T-helper 2 cell treated with Interferon-gamma antibody and Interleukin-4, amounts not matched to agents 100 ng/mL and 5 ng/mL, for 36 hours (primary cell): ENCODE data around the gene RNF166. TPM values are rescaled to one million over a fixed set of nuclear protein-coding genes. Genes with fewer than 3 reads are reported as not detected.

ENCODE experiments used
- intact Hi-C: fragments of 100-400 bp; cut with micrococcal nuclease; formaldehyde crosslinking; loops from one replicate; pipeline ENCODE4 v1.15.1; 2023
- total RNA-seq: library from RNA; stranded (reverse); gene quantifications from 2 replicates; pipeline ENCODE4 v1.2.3, GENCODE V29; 2022

Gene RNF166
- total RNA-seq, 1 donor from 2014 or later: 120 TPM

DNA sequence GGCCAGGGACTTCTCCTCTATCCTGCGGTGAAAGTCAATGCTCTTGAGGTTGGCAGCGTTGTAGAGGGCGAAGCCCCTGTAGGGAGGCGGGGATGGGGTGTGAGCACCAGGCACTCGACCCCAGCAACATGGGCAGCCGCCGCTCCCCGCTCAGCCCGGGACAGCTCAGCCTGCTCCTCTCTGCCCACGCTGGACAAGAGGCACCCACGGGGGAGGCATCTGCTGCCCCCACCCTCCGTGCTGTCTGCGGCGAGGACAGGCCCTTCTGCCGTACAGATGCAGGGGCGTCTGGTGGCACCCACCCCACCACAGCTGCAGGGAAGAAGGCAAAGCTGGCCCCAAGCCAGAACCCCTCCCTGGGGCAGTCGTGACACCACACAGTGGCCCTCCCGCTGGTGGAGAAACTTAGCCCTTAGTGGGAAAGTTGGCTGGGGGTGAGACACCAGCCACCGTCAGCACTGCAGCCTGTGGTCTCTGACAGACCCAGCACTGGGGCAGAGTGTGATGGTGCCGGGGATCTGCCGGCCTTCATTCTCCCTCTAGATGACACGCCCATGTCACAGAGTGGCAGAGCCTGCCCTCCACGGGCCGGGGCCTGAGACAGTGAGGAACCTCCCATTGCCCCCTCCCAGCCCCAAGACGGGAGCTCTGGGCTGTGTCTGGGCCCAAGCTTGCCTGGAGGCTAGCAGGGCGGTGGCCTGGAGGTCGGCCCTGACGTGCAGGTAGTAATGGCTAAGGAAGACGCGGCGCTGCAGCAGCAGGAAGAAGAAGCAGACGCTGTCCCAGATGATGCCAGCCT, 19.6 kb upstream of the RNF166 start:
- intact Hi-C loops: no loop called here

DNA sequence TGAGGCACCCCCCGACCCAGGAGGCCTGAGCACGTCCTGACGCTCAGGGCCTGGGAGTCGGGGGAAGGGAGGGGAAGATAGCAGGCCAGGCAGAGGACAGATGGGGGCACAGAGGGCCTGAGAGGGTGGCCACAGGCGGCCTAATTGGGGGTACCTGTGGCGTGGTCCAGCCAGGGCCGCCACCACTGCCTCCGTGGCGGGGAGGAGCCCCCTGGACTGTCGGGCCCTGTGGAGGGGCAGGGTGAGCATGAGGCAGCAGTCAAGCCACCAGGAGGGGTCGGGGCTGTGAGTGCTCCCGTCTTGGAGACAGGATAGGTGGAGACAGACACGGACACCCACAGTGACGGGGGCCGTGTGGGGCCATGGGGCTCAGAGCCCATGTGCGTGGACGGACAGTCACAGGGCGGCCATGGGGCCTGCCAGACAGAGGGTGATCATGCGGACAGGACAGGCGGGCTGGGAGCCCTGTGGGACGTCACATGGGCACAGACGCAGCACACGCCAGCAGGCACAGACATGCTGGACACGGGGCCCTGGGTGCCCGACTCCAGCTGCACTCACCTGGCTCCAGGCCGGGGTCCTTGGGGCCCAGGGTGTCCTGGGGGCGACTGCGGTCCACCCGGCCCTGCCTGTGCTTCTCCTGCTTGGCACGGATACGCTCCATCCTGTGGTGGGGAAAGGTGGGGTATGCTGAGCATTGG, 18.8 kb upstream of the RNF166 start:
- intact Hi-C loops: no loop called here

DNA sequence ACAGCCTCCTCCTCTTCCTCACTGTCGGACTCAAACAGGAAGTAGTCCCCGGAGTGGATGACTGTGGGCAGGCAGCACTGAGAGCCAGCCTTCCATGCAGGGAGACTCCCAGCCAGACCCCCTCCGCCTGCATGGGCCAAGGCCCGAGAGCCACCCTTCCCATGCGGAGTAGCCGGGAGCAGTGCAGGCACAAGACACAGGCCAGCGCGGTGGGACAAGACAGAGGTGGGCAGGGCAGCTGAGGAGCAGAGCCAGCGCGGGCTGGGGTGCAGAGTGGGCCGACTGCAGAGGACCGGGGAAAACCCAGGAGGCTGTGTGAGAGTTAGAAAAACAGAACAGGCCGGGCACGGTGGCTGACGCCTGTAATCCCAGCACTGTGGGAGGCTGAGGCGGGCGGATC, 17.7 kb upstream of the RNF166 start:
- intact Hi-C loops: no loop called here

DNA sequence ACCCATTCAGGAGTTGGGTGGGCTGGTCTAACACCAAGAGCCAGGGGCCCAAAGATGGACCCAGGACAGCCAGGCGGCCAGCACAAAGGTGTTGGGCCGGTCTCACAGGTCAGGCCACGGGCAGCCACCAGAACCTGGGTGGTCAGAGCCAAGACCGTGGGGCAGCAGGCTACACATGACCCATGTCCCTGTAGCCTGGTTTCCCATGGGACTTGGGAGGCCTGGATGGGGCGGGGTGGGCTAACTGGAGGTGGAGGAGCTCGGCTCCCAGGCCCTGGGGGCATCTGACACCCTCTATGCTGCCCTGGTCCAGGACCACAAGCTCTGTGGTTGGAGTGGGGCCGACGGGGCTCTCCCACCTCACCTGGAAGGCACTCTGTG, 17.3 kb upstream of the RNF166 start:
- intact Hi-C loops: no loop called here

DNA sequence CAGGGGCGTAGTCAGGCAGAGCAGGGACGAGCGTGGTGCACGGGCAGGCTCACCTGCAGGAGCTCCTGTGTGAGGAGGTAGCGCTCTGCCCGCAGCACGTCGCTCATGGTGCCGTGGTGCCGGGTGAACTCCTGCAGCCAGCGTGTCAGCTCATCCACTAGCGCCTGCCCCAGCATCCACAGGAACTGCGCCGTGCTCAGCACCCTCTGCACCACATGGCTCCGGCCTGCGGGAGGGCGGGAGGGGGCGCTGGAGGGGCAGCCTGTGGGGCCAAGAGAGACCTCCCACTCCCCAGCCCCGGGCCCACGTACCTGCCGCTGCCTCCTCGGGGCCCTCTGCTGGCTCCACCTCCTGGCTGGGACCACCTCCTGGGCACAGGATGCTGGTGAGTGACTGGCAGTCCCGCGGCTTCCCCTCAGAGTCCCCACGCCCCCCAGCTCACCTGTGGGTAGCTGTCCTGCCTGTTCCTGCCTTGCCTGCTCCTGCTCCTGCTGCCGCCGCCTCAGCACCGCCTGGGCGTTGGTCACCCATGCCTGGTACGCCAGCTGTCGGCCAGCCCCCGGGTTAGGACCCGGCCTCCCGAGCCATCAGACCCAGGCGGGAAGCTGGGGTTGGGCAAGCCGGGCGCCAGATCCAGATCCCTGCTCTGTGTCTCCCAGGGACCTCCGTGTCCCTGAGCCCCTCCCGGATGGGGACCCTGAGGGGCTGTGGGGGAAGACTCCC, 16.7 kb upstream of the RNF166 start:
- intact Hi-C loops: no loop called here

DNA sequence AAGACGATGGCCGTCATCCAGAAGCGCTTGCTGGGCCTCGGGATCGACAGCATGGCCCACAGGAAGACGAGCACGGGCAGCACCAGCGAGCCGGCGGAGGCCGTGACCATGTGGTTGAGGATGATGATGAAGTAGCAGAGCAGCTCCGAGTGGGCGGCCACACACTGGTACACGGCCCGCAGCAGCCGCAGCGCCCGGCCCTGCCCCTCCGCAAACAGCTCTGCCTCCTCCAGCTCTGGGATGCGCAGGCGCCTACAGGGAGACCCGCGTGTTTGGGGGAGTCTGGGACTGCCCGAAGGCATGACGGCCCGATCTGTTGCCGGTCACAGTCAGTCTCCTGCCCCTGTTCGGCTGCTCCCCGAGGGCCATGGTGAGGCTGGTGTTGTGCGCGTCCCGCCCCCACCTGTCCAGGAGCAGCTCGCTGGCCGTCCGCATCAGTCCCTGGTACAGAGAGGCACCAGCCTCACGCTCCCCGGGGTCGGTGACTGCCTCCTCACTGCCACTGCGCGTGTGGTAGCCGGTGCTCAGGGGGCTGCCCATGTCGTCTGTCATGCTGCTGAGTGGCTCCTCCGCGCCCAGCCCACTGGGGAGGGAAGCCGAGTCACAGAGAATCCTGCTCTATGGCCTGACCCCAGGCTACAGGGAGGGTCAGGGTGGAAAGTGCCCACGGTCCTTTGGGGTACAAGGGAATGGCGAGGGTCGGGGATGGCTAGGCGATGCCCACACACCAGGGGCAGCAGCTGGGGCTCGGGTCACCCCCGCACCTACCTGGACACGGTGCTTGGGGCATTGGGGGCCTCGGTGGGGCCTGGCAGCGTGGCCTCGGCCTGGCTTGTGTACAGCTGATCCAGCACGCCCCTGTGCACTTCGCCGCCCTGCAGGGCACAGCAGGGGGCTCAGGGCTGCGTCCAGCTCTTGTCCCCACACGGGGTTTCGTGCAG, 15.9 kb upstream of the RNF166 start:
- intact Hi-C loops: no loop called here

DNA sequence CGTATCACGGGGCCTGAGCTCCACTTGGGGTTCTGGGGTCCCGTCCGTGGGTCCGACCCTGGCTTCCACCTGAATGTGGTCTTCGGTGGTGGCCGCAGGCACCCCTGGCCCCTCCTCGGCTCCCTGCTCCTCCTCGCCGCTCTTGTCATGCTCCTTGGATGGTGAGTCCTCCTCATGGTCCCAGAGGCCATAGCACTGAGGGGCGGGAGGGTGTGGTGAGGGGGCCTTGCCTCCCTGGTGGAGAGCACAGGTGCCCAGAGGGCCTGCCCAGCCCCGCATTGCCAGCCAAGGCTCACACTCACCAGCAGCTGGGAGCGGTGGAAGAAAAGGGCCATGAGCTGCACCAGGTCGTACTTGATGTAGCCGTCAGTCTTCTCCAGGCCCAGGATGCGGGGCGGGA, 15.0 kb upstream of the RNF166 start:
- intact Hi-C loops: no loop called here

DNA sequence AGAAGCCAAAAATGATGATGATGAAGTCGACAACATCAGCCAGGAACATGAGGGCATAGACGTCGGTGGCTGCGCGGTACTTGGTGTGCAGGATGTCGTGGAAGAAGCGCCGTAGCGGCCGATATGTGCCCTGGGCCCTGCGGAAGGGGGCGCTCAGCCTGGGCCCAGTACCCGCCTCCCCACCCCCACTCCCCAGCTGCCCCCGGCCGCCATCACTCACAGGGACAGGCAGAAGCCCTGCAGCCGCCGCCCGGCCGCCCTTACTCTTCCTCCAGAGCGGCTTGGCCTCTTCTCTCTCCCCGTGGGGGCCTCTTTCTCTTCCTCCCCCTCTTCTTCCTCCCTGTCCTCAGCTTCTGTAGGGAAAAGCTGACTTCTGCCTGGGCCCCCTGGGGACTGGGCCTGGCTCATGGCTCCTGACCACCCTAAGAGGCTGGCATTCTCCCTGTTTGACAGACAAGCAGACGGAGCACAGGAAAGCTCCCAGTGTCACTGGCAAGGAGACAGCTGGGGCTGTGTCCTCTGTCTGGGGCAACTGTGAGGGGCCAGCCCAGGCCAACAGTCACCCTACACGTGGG, 14.3 kb upstream of the RNF166 start:
- intact Hi-C loops: no loop called here

DNA sequence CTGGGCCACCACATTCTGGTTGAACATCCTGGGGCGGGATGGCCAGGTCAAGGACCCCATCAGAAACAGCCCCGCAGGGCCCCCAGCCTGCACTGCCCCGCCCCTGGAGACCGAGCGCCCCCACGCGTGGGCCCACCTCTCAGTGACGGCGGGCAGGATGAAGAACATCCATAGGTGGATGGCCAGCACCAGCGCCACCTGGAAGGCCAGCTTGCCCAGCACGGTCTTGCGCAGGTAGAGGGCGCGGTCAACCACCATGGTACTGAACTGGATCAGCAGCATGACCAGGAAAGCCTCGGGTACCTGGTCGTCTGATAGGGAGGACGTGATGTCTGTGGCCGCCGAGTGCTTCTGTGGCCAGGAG, 13.7 kb upstream of the RNF166 start:
- intact Hi-C loops: no loop called here

DNA sequence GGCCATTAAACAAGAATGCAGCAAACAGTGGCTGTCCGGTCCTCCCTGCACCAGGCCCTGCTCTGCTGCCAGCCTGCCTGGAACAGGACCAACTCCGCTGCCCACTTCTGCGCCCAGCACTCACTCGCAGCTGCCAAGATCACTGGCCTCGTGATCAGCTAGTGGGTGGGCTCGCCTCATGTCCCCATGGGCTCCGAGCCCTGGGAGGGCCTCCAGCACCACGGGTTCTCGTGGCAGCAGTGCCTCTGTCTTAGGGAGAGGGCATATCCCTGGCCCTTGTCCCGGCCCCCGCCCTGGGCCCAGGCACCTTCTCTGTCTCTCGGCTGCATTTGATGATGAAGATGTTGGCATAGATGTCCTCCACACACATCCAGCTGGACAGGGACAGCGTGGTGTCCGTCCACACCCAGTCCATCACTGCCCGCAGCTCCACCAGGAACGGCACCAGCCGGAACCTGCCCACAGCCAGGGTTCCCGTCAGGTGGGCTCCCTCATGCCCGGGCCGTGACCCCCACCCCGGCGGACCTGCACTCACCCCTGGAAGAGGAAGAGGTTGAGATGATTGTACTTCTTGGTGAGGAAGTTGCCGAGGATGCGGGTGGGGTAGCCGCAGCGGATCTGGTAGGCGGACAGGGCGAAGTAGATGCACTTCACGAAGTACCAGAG, 13.2 kb upstream of the RNF166 start:
- intact Hi-C loops: no loop called here

DNA sequence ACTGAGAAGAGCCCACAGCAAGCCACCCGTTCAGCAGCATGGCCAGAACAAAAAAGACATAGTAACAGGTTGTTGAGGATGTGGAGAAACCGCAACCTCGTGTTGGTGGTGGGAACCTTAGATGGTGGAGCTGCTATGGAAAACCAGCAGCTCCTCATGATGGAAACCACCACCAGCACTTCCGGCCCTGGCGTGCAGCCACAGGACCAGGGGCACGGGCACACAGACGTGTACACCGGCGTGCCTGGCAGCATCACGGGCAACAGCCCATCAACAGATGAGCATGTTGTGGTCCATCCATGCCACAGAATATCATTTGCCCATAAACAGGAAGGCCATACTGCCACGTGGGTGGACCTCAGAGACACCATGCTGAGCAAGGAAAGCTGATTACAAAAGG, 12.0 kb upstream of the RNF166 start:
- intact Hi-C loops: no loop called here

DNA sequence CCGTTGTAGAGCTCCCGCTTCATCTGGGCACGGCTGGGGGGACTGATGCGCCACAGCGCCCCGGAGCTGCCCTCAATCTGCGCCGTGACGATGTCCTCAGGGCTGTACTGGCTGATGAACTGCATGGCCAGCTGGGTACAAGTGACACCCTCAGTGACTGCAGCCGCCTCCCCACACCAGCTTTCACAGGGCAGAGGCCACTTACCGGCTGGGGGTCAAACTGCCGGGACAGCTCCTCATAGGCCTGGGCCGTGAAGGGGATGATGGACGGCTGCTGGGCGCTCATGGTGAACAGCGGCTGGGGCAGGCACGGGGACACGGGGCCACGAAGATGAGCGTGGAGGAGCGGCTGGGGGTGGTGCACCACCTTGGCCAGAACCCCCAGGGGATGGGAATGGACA, 10.4 kb upstream of the RNF166 start:
- intact Hi-C loops: no loop called here

DNA sequence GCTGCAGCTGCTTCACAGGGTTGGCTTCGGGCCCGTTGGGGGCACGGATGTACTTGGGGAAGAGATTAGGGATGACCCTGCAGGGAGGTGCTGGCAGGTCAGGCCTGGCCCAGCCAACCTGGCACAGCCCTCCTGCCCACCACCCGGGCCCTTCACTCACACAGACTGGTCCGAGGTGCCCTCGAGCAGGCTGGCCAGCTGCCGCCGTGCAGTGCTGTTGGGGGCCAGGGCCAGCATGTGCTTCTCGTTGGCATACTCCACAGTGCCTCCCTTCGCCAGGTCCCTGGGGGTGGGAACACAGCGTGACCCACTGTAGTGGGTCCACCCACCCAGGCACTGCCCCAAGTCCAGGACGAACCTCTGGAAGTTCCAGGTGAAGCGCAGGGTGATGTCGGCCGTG, 10.0 kb upstream of the RNF166 start:
- intact Hi-C loops: no loop called here

DNA sequence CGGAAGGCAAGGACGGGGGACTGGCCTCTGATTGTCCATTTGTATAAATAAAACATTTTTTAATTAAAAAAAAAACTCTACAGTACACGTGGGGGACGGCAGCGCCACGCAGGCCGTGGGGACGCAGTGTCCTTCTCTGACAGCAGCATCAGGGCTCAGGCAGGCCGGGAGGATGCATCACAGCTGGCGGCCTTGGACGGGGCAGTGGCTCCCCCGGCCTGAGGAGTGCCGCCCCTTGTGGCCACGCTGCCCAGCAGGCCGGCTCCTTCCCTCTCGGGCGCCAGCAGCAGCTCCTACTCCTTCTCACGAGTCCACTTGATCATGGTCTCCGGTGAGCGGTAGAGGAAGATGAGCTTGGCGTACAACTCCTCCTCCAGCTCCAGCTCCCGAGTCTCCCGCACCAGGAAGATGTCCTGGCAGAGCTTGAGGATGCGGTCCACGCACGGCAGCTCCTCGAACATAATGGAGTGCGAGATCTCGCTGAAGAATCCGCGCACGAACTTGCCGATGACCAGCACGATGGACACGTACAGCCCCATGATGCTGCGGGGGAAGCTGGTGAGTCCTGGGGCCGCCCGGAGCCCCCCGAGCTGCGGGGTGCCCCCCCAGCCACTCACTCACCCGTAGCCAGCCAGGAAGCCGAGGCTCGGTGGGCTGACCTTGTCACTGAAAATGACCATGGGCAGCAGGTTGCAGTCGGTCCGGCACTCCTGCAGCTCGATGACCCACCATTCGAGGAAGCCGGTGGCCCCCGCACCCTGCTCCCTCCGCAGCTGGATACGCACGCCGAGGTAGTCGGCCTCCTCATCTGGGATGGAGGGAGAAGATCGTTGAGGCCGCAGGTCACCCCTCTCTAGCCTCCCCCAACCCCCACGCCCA, 9.3 kb upstream of the RNF166 start:
- intact Hi-C loops: no loop called here

DNA sequence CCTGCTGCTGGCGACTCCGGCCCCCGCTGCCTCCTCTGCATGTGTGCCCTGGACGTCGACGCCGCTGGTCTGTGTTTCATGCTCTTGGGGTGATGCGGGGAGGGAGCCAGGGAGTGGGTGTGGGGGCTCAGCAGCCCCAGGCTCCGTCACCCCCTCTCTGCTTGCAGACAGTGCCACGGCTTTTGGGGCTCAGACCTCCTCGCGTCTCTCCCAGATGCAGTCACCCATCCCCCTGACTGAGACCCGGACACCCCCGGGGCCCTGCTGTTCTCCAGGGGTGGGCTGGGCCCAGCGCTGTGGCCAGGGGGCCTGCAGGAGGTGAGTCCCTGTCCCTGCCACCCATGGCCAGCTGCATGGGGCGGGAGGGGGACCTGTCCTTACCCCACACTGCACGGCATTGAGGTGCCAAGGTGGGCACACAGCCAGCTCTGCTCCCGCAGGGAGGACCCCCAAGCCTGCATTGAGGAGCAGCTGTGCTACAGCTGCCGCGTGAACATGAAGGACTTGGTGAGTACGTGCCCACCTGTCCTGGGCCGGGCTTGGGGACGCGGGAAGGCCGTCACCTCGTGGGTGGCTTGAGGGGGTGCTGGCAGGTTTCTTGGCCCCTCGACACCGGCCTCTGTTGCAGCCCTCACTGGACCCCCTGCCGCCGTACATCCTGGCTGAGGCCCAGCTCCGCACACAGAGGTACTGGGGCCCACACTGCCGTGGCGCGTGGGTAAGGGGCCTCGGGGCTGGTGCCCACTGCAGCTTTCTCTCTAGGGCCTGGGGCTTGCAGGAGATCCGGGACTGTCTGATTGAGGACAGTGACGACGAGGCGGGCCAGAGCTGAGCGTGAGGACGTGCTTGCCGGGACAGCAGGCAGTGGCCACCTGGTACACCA, 8.5 kb upstream of the RNF166 start:
- intact Hi-C loops: no loop called here

DNA sequence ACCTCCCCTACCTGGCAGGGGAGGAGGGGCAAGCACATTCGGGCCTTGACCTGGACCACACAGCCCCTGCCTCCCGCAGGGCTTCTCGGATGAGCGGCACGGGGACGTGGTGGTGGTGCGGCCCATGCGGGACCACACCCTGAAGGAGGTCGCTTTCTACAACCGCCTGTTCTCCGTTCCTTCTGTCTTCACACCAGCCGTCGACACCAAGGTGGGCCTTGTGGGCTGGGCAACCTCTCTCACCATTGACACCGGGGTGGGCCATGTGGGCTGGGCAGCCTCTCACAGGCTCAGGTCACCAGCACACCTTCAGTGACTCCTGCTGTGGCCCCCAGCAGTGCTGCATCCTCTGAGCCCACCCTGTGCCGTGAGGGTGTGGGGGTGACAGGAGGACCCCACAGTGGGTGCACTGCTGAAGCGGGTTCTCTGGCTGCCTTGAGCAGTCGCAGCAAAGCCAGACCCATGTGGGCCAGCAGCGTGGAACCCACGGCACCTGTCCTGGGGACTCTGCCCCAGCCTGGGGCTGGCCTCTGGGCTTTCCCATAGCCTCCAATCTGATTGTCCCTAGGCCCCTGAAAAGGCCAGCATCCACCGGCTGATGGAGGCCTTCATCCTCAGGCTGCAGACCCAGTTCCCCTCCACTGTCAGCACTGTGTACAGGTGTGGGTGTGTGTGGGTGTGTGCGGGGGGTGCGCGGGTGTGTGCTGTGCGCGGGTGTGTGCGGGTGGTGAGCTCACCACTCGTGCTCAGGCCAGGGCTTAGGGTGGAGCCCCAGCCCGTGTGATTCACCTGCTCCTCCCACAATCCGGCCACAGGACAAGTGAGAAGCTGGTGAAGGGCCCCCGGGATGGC, 7.6 kb upstream of the RNF166 start:
- intact Hi-C loops: no loop called here

DNA sequence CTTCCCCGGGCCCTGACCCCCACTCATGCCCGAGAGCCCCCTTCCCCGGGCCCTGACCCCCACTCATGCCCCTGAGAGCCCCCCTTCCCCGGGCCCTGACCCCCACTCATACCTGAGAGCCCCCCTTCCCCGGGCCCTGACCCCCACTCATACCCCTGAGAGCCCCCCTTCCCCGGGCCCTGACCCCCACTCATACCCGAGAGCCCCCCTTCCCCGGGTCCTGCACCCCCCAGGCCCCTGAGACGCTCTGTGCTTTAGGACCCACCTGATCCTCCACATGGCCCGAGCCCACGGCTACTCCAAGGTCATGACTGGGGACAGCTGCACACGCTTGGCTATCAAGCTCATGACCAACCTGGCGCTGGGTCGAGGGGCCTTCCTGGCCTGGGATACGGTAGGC, 6.8 kb upstream of the RNF166 start:
- intact Hi-C loops: no loop called here
